Colonic mucosa (tissue), 4 donors: ENCODE data around the gene GLRX5. TPM values are rescaled to one million over a fixed set of nuclear protein-coding genes. Genes with fewer than 3 reads are reported as not detected.

Experiments
- DNase-seq: peaks from one replicate; pipeline ENCODE4 v3.0.0-alpha.2; 2020
- H3K27ac ChIP-seq: fragments of 200-600 bp; one replicate; pipeline ENCODE4 v1.8.0; 2021
- H3K27me3 ChIP-seq: fragments of 200-600 bp; one replicate; pipeline ENCODE4 v1.8.0; 2021
- H3K36me3 ChIP-seq: fragments of 200-600 bp; one replicate; pipeline ENCODE4 v1.8.0; 2021
- H3K4me1 ChIP-seq: fragments of 200-600 bp; one replicate; pipeline ENCODE4 v1.8.0; 2021; ENCODE audit warnings: mild to moderate bottlenecking
- H3K4me3 ChIP-seq: fragments of 200-600 bp; one replicate; pipeline ENCODE4 v1.8.0; 2021
- H3K9ac ChIP-seq, 2 donors: one replicate each; pipeline ENCODE4 v1.7.0; 2013; ENCODE audit warnings: control low read depth in 2 of 2, low read depth in 2 of 2, low read length in 2 of 2
- H3K9me3 ChIP-seq: fragments of 200-600 bp; one replicate; pipeline ENCODE4 v1.8.0; 2021
- intact Hi-C: fragments of 100-400 bp; cut with DNase I; formaldehyde crosslinking; loops from one replicate; pipeline ENCODE4 v1.14.1; 2022
- total RNA-seq, 2 donors: library from RNA; stranded (reverse); fragmentation: NEBNext Ultra II Directional in 1 of 2; extraction: Animal tissue kit (Norgen Biotek cat#: 25700) in 1 of 2; gene quantifications; one replicate each; pipeline ENCODE4 v1.2.1, GENCODE V29; 2021
- TF ChIP-seq, protein P1 (sequence below): fragments of 200-600 bp; IDR thresholded peaks from one replicate; pipeline ENCODE4 v1.8.0; 2022; ENCODE audit warnings: antibody characterized with exemption, mild to moderate bottlenecking
- donor health status: healthy.
- donor health status: DM: no; HTN: no; CAD: no.
- donor health status: DM: no; HTN: no; CAD: no.

Gene GLRX5
- total RNA-seq, 2 donors from 2014 or later: 51.9 to 64.6 TPM

DNA sequence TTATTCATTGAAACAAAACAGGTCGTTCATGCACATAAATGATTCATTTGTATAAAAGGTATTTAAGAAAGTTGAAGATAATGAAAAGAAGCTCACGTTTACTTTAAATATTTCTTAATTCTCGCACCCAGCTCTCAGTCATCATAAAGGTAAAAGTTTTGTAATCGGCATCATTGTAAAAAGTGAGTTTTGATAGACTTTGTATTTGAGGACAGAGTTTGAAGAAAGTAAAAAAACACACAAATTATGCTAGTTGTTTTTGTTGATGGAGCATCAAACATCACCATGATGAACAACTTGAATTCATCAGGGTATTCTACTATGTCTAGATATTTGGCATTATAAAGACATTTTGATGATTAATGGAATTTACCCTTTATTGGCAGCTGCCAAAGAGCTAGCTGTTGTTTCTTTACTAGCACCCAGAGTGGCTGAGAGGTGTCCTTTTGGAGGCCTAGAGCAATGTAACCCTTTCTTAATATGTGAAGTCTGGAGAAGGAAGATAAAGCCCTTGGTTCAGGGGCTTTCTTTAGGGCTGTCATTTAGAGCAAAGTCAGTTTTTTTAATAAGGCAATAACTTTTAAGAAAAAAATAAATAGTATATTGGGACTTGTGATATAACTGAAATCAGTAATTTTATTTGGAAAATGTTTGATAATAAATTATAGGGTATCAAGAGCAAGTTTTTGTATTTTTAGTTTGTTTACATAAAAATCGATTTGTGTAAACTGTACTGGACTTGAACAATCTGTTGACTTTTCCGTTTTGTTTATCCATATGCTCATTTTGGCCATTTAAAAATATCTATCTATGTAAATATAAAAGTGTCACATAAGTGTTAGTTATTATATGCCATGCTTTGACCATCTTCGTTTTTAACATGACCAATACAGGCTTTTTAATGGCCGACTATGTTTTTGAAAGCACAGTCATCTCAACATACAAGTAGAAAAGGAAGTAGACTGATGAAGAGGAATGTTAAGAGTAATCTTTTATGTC lies 7.4 kb downstream of the GLRX5 start:
- H3K9me3 ChIP-seq: no peaks in the 10 kb centered on the region
- intact Hi-C loops: no loop called here
- TF ChIP-seq, protein P1, sequence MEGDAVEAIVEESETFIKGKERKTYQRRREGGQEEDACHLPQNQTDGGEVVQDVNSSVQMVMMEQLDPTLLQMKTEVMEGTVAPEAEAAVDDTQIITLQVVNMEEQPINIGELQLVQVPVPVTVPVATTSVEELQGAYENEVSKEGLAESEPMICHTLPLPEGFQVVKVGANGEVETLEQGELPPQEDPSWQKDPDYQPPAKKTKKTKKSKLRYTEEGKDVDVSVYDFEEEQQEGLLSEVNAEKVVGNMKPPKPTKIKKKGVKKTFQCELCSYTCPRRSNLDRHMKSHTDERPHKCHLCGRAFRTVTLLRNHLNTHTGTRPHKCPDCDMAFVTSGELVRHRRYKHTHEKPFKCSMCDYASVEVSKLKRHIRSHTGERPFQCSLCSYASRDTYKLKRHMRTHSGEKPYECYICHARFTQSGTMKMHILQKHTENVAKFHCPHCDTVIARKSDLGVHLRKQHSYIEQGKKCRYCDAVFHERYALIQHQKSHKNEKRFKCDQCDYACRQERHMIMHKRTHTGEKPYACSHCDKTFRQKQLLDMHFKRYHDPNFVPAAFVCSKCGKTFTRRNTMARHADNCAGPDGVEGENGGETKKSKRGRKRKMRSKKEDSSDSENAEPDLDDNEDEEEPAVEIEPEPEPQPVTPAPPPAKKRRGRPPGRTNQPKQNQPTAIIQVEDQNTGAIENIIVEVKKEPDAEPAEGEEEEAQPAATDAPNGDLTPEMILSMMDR: no peak

DNA sequence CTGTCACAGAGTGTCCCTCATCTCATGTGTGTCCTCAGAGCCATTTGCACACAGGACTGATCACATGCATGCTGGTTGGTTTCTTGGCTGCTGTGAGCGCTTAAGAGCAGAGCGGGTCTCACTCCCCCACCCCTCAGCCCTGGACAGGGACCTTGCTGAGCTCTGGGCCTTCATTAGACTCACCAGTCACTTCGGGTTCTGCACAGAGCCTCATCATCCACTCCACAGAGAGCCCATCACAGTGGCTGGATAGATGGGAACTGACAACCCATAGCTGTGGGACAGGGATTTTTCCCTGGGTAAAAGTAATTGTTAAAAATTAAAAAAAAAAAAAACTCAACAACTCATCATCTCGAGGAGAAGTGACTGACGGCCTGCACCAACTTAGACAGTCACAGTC lies 8.2 kb downstream of the GLRX5 start:
- TF ChIP-seq, protein P1: no peak
- intact Hi-C loops: no loop called here

More for the DNA sequence above, 7.4 kb downstream of the GLRX5 start:
- Histone ChIP-seq H3K4me3 (no peak overlapping the region), H3K36me3 (no peaks in the 10 kb centered on the region), H3K27me3 (no peaks in the 10 kb centered on the region), H3K4me1 (no peaks in the 10 kb centered on the region), H3K9ac (no peak overlapping the region), H3K27ac (no peak overlapping the region)
- DNase-seq: no peak

GRCh38 chr14:95544588-95544987 lies 9.7 kb downstream of the GLRX5 start:
- DNase-seq: no peak
- Histone ChIP-seq H3K36me3 (no peaks in the 10 kb centered on the region), H3K27me3 (no peaks in the 10 kb centered on the region), H3K9me3 (no peaks in the 10 kb centered on the region), H3K27ac (no peak overlapping the region), H3K9ac (no peak overlapping the region), H3K4me3 (no peak overlapping the region), H3K4me1 (no peaks in the 10 kb centered on the region)
- TF ChIP-seq, protein P1: no peak
- intact Hi-C loops: no loop called here

More for the DNA sequence above, 8.2 kb downstream of the GLRX5 start:
- Histone ChIP-seq H3K9ac (no peak overlapping the region), H3K36me3 (no peaks in the 10 kb centered on the region), H3K27me3 (no peaks in the 10 kb centered on the region), H3K4me1 (no peaks in the 10 kb centered on the region), H3K4me3 (no peak overlapping the region), H3K9me3 (no peaks in the 10 kb centered on the region), H3K27ac (no peak overlapping the region)
- DNase-seq: no peak

DNA sequence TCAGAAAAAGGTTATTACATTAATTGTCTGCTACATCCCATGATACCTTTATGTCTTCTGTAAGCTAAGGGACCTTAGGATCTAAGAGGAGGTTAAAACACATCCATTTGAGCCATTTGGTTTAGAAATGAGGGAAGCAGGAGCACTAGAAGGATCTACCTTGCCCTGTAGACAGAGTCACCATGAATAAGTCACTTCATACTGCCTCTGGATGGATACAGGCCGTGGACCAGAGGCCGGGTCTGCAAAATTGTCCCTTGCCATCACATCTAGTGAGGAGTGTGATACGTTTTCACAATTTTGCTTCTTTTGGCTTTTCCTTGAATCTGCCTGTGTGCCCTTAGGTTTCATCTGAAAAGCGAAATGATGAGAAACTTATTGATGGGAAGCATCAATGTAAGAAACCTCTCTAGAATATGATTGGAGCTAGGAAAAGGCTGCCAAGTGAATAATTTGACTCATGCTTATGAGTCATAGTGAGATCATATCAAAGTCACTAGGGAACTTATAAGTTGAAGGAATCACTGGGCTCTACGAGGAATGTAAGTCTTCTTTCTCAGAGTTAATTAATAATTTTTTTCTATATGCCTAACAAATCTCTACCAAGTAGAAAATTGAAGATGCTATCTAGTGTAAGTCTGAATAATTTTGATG lies 10.8 kb downstream of the GLRX5 start:
- Histone ChIP-seq H3K4me1 (no peaks in the 10 kb centered on the region), H3K27me3 (no peaks in the 10 kb centered on the region), H3K27ac (no peak overlapping the region), H3K36me3 (no peaks in the 10 kb centered on the region), H3K9me3 (no peaks in the 10 kb centered on the region), H3K9ac (no peak overlapping the region), H3K4me3 (no peak overlapping the region)
- TF ChIP-seq, protein P1: no peak
- DNase-seq: no peak
- intact Hi-C loops: no loop called here

- intact Hi-C loops: no loop called here
Observed at GRCh38 chr14:95547272-95547625, 12.4 kb downstream of the GLRX5 start.

More at GRCh38 chr14:95547272-95547625, 12.4 kb downstream of the GLRX5 start:
- H3K36me3 ChIP-seq: no peaks in the 10 kb centered on the region
- no peak for DNase-seq
- no peaks in the 10 kb centered on the region for H3K4me1 ChIP-seq
- no peak overlapping the region for H3K9ac ChIP-seq
- H3K9me3 ChIP-seq: no peaks in the 10 kb centered on the region
- no peaks in the 10 kb centered on the region for H3K27me3 ChIP-seq
- TF ChIP-seq, protein P1: no peak
- no peak overlapping the region for H3K4me3 ChIP-seq
- no peak overlapping the region for H3K27ac ChIP-seq
